ENCODE data around the gene HTT. TPM values are rescaled to one million over a fixed set of nuclear protein-coding genes. Genes with fewer than 3 reads are reported as not detected.

Gene HTT
- total RNA-seq, 1 experiment from 2014 or later: 64.4 TPM

- TF ChIP-seq, protein P1, sequence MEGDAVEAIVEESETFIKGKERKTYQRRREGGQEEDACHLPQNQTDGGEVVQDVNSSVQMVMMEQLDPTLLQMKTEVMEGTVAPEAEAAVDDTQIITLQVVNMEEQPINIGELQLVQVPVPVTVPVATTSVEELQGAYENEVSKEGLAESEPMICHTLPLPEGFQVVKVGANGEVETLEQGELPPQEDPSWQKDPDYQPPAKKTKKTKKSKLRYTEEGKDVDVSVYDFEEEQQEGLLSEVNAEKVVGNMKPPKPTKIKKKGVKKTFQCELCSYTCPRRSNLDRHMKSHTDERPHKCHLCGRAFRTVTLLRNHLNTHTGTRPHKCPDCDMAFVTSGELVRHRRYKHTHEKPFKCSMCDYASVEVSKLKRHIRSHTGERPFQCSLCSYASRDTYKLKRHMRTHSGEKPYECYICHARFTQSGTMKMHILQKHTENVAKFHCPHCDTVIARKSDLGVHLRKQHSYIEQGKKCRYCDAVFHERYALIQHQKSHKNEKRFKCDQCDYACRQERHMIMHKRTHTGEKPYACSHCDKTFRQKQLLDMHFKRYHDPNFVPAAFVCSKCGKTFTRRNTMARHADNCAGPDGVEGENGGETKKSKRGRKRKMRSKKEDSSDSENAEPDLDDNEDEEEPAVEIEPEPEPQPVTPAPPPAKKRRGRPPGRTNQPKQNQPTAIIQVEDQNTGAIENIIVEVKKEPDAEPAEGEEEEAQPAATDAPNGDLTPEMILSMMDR (conservative IDR thresholded peaks at IDR 0.05): 0 out of 3 replicates have a peak, but pooled peaks have one; percentile 23
- Histone ChIP-seq H3K23ac (ENCODE audit: insufficient read length, low read depth, low read length) (no peak overlapping the region), H3K27ac (ENCODE audit: insufficient read length, low read depth, low read length) (no peak overlapping the region), H3K9ac (ENCODE audit: extremely low read depth, insufficient read length, low read length) (no peak overlapping the region), H3K4me1 (ENCODE audit: insufficient read depth, low read length) (no peaks in the 10 kb centered on the region; the same call in 1 of the 2 replicates), H4K20me1 (ENCODE audit: control insufficient read depth, insufficient read depth, insufficient read length) (peaks cover 4% of the 10 kb centered on the region), H4K91ac (ENCODE audit: insufficient read length, low read depth, low read length) (no peak overlapping the region), H2BK12ac (ENCODE audit: insufficient read length, low read depth, low read length) (no peak overlapping the region), H3K4ac (ENCODE audit: low read depth, low read length) (no peak overlapping the region), H2AK5ac (ENCODE audit: insufficient read length, low read length) (no peak overlapping the region), H3K4me2 (ENCODE audit: insufficient read depth, insufficient read length, low read length) (no peak overlapping the region), H3K18ac (ENCODE audit: insufficient read length, low read depth, low read length) (no peak overlapping the region), H3K9me3 (ENCODE audit: control insufficient read depth, low read depth, low read length) (no peaks in the 10 kb centered on the region), H4K5ac (ENCODE audit: insufficient read length, low read depth, low read length) (no peak overlapping the region), H3K27me3 (ENCODE audit: insufficient read depth, low read length) (no peaks in the 10 kb centered on the region), H3K56ac (ENCODE audit: insufficient read length, low read depth, low read length) (no peak overlapping the region), H3K79me2 (ENCODE audit: insufficient read depth, low read length) (no peaks in the 10 kb centered on the region), H4K8ac (replicated peaks; ENCODE audit: insufficient read length, low read depth, low read length) (no peak overlapping the region), H3K14ac (ENCODE audit: insufficient read depth, low read length) (no peak overlapping the region; the same call in 1 of the 2 replicates), H2BK5ac (ENCODE audit: insufficient read length, low read length) (no peak overlapping the region), H3T11ph (ENCODE audit: low read length) (no peak overlapping the region), H2BK20ac (ENCODE audit: low read depth, low read length, poor library complexity, severe bottlenecking) (no peak overlapping the region), H3K23me2 (ENCODE audit: insufficient read length, low read depth, low read length, poor library complexity, severe bottlenecking) (no peaks in the 10 kb centered on the region), H2BK15ac (ENCODE audit: low read depth, low read length) (no peak overlapping the region), H3K79me1 (ENCODE audit: insufficient read depth, low read depth, low read length, poor library complexity, severe bottlenecking) (no peaks in the 10 kb centered on the region), H2BK120ac (ENCODE audit: low read depth, low read length, poor library complexity, severe bottlenecking) (no peak overlapping the region), H2AFZ (ENCODE audit: low read length) (no peak overlapping the region)
- no CpG with 5 or more reads among the region's 16 CpGs for WGBS (ENCODE audit: extremely low coverage, insufficient read length, low lambda C conversion rate)
- Mint-ChIP-seq H3K4me1 (peaks cover 11 to 33% of the 10 kb centered on the region in 2 experiments), H3K4me3 (0 out of 5 replicates have a peak overlapping the region, but pooled peaks of 1 of the 2 experiments have one; percentile 20), H3K9me3 (no peaks in the 10 kb centered on the region), H3K27ac (no peak overlapping the region; a peak in 1 of 7 replicates), H3K36me3 (ENCODE audit: insufficient read depth in 1 of 3, low read depth in 3 of 3) (peaks cover 0 to 10% (median 8%) of the 10 kb centered on the region in 3 experiments; a peak in 5 of 7 replicates), H3K27me3 (ENCODE audit: low read depth) (peaks cover 3% of the 10 kb centered on the region)
- DNase-seq: no peak
Observed at GRCh38 chr4:3246458-3247398, 172.2 kb downstream of the HTT start.
